Heart left ventricle (tissue), 16 donors: ENCODE results near the gene FKBP2. TPM values are rescaled to one million over a fixed set of nuclear protein-coding genes. Genes with fewer than 3 reads are reported as not detected.

Experiments
- ATAC-seq, 4 donors: fragments of 200-7000 bp; cut with Tn5 transposase; one replicate each; pipeline ENCODE4 v1.9.1; 2020 to 2022; ENCODE audit warnings: moderate library complexity in 4 of 4, mild to moderate bottlenecking in 3 of 4, moderate number of reproducible peaks in 1 of 4
- DNase-seq, 5 donors: peaks; one replicate each; pipeline ENCODE4 v3.0.0-alpha.2; 2020
- H3K27ac ChIP-seq, 12 donors: fragments of 200-600 bp; sonication (generic) in 4 of 12; one replicate each; pipeline versions ENCODE4 v1.5.0 to v1.8.0; 2016 to 2022; ENCODE audit warnings: mild to moderate bottlenecking in 2 of 12
- H3K27me3 ChIP-seq, 9 donors: fragments of 200-600 bp; sonication (generic) in 2 of 9; one replicate each; pipeline versions ENCODE4 v1.5.1 to v1.8.0; 2016 to 2022; ENCODE audit warnings: mild to moderate bottlenecking in 3 of 9
- H3K36me3 ChIP-seq, 9 donors: fragments of 200-600 bp; sonication (generic) in 2 of 9; one replicate each; pipeline versions ENCODE4 v1.5.0 to v1.8.0; 2018 to 2022; ENCODE audit warnings: mild to moderate bottlenecking in 2 of 9
- H3K4me1 ChIP-seq, 12 donors: fragments of 200-600 bp; sonication (generic) in 4 of 12; one replicate each; pipeline versions ENCODE4 v1.5.0 to v1.8.0; 2016 to 2022; ENCODE audit warnings: mild to moderate bottlenecking in 3 of 12
- H3K4me3 ChIP-seq, 12 donors: fragments of 200-600 bp; sonication (generic) in 4 of 12; one replicate each; pipeline versions ENCODE4 v1.5.0 to v1.8.0; 2017 to 2022; ENCODE audit warnings: mild to moderate bottlenecking in 9 of 12, moderate library complexity in 4 of 12
- H3K9me3 ChIP-seq, 12 donors: fragments of 200-600 bp; sonication (generic) in 4 of 12; one replicate each; pipeline versions ENCODE4 v1.5.0 to v1.8.0; 2016 to 2022; ENCODE audit warnings: mild to moderate bottlenecking in 1 of 12
- POLR2A ChIP-seq, 2 donors: fragments of 450-650 bp; IDR thresholded peaks; one replicate each; pipeline ENCODE4 v1.6.1; 2017; ENCODE audit warnings: antibody characterized with exemption in 2 of 2, mild to moderate bottlenecking in 2 of 2, moderate library complexity in 2 of 2
- WGBS, 4 donors: extraction: QIAGEN DNeasy Blood & Tissue Kit in 2 of 4; methylation state at CpG; one replicate each; pipeline versions ENCODE4 v1.1.5 to v1.1.7; 2013 to 2018; 5-methylcytosine and 5-hydroxymethylcytosine counted together
- intact Hi-C, 10 donors: fragments of 100-400 bp; cut with DNase I; formaldehyde crosslinking; loops; one replicate each; pipeline versions ENCODE4 v1.11.1 to v1.14.2; 2022
- polyA plus RNA-seq, 2 donors: library from polyadenylated mRNA; stranded (reverse); fragments of 200-250 nt; gene quantifications; one replicate each; pipeline ENCODE4 v1.2.3, GENCODE V29; 2013
- total RNA-seq, 9 donors: library from RNA; depleted of rRNA in 2 of 9; stranded (reverse); fragments of >200 nt in 2 of 9; fragmentation: NEBNext Ultra II Directional in 3 of 9; extraction: Animal tissue kit (Norgen Biotek cat#: 25700) in 3 of 9; gene quantifications; one replicate each; pipeline versions ENCODE4 v1.1.0 to v1.2.4, GENCODE V29; 2016 to 2023
- TF ChIP-seq, protein P1 (sequence below), 12 donors: fragments of 200-600 bp; sonication (generic) in 4 of 12; IDR thresholded peaks; one replicate each; pipeline versions ENCODE4 v1.5.0 to v1.8.0; 2018 to 2022; ENCODE audit warnings: antibody characterized with exemption in 12 of 12, mild to moderate bottlenecking in 5 of 12
- donor health status: ischemic (EF 13 %, LVEDD 7.1; RV severe dilation, severe dysfunction).
- donor health status: healthy with polysubstance abuse.
- donor health status: DM: no; HTN: yes; CAD: no.
- donor health status: DM: no; HTN: no; CAD: no.
- donor health status: ischemic (EF 25% LVEDD 6.9; RV normal size, moderate dysfunction).
- donor health status: ischemic (EF 25% LVEDD 5.7; RV mildly dilated, moderate dysfunction).
- donor health status: healthy.
- donor health status: DM: yes; HTN: yes; CAD: no.
- donor health status: ischemic (EF 35%, LVEDD 5.7; RV mildly dilated, moderate dysfunction).
- donor health status: nonischemic (EF 11% LVEDD 7.7; RV severe dilation, severe dysfunction).
- donor health status: DM: yes; HTN: yes; CAD: no.
- donor health status: PGD.
- donor health status: ischemic (EF 29% LVEDD 5.4; RV normal size, mild dysfunction).
- donor health status: nonischemic (EF 23%, LVEDD 6.1; RV moderate dilation, normal function).

The FKBP2 gene
- total and polyA plus RNA-seq, 11 donors, result 35.0 to 250 (median 52.9) TPM

DNA sequence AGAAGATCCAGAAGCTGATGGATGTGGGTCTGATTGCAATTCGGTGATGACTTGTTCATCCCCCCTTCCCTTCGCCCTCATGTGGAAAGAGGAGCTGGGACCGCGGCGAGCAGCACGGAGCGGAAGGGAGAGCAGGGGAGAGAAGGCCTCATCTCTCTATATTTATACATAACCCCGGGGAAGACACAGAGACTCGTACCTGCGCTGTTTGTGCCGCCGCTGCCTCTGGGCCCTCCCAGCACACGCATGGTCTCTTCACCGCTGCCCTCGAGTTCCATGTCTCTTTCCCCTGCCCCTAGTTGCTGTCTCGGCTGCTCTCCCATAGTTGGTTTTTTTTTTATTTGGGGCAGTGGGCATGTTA lies 36.8 kb upstream of the FKBP2 start:
- H3K4me1 ChIP-seq, result peaks cover 0 to 44% (median 27%) of the 10 kb centered on the region in 12 donors
- intact Hi-C loops, result loop anchor here (1.0 to 5.0 kb wide), 7 partner anchors 95 to 153 kb away; partner anchors contain the start of genes CATSPERZ (in 6 of the 10), ESRRA (in 1 of the 10) and RPS6KA4 (in 1 of the 10)
- peaks cover 0 to 69% (median 56%) of the 10 kb centered on the region in 9 donors for H3K36me3 ChIP-seq
- no peaks in the 10 kb centered on the region for H3K27me3 ChIP-seq
- DNase-seq, result peak in 2 of 5 donors; percentile 17 to 48
- ATAC-seq, result no peak
- 86 to 89% (median 87%) methylated on average over 16 of the region's 16 CpGs for WGBS, 4 donors
- TF ChIP-seq, protein P1, sequence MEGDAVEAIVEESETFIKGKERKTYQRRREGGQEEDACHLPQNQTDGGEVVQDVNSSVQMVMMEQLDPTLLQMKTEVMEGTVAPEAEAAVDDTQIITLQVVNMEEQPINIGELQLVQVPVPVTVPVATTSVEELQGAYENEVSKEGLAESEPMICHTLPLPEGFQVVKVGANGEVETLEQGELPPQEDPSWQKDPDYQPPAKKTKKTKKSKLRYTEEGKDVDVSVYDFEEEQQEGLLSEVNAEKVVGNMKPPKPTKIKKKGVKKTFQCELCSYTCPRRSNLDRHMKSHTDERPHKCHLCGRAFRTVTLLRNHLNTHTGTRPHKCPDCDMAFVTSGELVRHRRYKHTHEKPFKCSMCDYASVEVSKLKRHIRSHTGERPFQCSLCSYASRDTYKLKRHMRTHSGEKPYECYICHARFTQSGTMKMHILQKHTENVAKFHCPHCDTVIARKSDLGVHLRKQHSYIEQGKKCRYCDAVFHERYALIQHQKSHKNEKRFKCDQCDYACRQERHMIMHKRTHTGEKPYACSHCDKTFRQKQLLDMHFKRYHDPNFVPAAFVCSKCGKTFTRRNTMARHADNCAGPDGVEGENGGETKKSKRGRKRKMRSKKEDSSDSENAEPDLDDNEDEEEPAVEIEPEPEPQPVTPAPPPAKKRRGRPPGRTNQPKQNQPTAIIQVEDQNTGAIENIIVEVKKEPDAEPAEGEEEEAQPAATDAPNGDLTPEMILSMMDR (IDR thresholded peaks at IDR 0.05), result no peak
- TF ChIP-seq POLR2A (IDR thresholded peaks at IDR 0.05), result no peak
- no peak overlapping the region for H3K4me3 ChIP-seq
- peak overlapping the region in 1 of 12 donors; percentile 44 for H3K27ac ChIP-seq
- H3K9me3 ChIP-seq, result no peaks in the 10 kb centered on the region

DNA sequence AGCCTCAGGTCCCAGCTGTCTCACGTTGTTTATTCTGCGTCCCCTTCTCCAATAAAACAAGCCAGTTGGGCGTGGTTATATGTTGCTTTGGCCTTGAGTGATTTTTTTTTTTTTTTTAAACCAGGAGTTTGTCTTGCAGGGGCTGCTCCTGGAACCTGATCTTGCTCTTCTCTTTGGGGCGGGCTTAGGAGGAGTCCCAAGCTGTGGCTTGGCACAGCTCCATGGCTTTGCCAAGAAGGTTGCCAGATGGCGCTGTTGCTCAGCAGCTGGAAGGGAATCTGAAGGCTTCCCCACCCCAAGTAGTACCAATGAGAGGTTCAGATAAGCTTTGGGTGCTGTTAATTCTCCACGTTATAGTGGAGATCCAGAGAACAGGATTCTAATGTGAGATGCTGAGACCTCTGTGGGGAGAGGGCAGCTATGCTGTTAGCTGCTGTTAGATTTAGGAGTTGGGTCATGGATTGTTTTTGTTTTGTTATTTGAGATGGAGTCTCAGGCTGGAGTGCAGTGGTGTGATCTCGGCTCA lies 36.4 kb upstream of the FKBP2 start:
- Histone ChIP-seq H3K4me1 (peaks cover 0 to 47% (median 27%) of the 10 kb centered on the region in 12 donors), H3K27me3 (no peaks in the 10 kb centered on the region), H3K36me3 (peaks cover 0 to 70% (median 51%) of the 10 kb centered on the region in 9 donors), H3K27ac (peak overlapping the region in 2 of 12 donors; percentile 44 to 98), H3K4me3 (no peak overlapping the region), H3K9me3 (no peaks in the 10 kb centered on the region)
- peak; percentile 83 to 91 (median 85) for DNase-seq
- WGBS, 4 donors, result 43 to 45% (median 44%) methylated on average over 7 of the region's 7 CpGs
- peak; percentile 48 to 65 (median 57) for ATAC-seq
- intact Hi-C loops, result loop anchor here (1.0 to 5.0 kb wide), 7 partner anchors 95 to 153 kb away; partner anchors contain the start of genes CATSPERZ (in 6 of the 10), ESRRA (in 1 of the 10) and RPS6KA4 (in 1 of the 10)
- TF ChIP-seq POLR2A (IDR thresholded peaks at IDR 0.05), result no peak
- TF ChIP-seq, protein P1 (IDR thresholded peaks at IDR 0.05), result peak; percentile 55 to 84 (median 68)

DNA sequence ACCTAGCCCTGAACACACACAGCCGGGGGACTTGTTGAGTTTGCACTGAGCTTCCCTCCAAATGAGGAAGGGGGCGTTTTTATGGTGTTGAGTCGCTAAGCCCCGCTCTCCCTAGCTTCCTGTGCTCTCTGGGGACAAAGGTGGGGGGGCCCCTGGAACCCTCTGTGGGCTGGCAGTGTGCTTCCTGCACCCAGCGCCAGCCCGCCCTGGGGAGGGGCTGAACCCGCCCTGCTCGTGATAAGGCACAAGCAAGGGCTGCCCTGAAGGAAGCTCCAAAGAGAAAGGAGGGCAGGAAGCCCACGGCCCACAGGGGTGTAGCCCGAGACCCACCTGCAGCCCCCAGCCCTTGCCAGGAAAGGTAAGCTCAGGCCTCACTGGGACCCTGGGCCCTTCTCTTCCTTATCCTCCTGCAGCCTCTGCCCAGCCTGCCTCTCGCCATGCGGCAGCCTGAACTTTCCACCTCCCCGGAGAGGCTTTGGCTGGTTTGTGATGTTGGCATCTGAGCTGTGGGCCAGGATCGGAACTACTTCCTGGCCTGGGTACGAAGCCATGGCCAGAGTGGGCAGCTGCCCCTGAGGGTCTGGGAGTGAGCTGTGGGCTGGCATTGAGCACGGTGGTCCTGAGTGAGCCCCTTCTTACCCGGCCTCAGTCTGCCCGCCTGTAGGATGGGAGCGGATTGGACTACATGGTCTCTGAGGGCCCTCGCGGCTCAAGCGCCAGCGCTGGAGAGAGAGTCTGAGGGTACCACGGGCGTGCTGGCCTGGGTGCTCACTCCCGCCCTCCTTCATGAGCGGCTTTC lies 34.2 kb upstream of the FKBP2 start, which contains the start of gene FERMT3:
TSS of gene FERMT3 (plus strand) at position 265 of the 799 bp plus-strand sequence. CDS start 644 bp downstream, outside the sequence.
- Histone ChIP-seq H3K27me3 (no peaks in the 10 kb centered on the region), H3K4me1 (peaks cover 0 to 47% (median 27%) of the 10 kb centered on the region in 12 donors), H3K4me3 (peak within 1 kb of the TSS in 11 of 12 donors; percentile 14 to 75 (median 52)), H3K27ac (peak within 1 kb of the TSS; percentile 33 to 98 (median 86)), H3K36me3 (peaks cover 0 to 68% (median 30%) of the 10 kb centered on the region in 9 donors), H3K9me3 (no peaks in the 10 kb centered on the region)
- WGBS, 4 donors, result 57 to 78% (median 76%) methylated on average over 11 to 27 of the region's 27 CpGs
- intact Hi-C loops, result no loop called here
- ATAC-seq, result peak; percentile 25 to 56 (median 38)
- peak; percentile 61 to 89 (median 74) for DNase-seq
- TF ChIP-seq, protein P1 (IDR thresholded peaks at IDR 0.05), result no peak
- no peak for TF ChIP-seq POLR2A (IDR thresholded peaks at IDR 0.05)
